ENCODE results near the gene GET4.

The GET4 gene

DNA sequence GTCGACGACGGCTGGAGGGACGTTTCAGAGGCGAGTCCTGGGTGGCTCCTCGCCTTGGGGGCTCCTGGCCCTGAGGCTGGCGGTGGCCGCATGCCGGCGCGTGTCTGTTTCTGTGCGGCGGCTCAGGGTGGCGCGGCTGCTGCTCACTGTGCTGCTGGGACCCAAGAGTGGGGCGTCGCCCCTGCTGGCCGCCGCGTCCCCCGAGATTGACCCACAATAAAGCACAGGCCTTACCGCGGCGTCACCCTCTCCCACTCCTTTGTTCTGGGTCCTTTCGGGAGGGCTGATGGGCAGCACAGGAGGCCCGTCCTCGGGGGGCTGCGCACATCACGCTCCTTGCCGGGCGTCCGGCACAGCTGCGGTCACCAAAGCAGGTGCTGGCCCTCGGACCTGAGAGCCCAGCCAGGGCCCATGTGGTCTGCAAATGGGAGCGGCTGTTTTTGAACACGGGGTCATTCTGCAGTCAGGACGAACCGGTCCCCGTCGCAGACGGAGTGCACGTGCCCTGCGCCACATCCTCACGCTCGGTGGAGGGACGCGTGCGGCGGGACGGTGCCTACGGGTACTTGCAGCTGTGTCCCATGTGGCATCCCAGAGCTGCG, 19.2 kb downstream of the GET4 start:
- no peak for TF ChIP-seq EZH2 (IDR thresholded peaks at IDR 0.05; ENCODE audit: borderline replicate concordance, low read length)
- Histone ChIP-seq H3K4me1 (ENCODE audit: insufficient read depth, low read length, severe bottlenecking) (no peaks in the 10 kb centered on the region), H3K9me3 (ENCODE audit: low read length) (no peaks in the 10 kb centered on the region), H3K27me3 (ENCODE audit: insufficient read depth, low read length) (no peaks in the 10 kb centered on the region), H3F3A (ENCODE audit: insufficient read depth, low read length) (no peaks in the 10 kb centered on the region), H3K79me2 (ENCODE audit: insufficient read depth, low read length) (no peaks in the 10 kb centered on the region), H3K4me2 (ENCODE audit: low read length) (no peak overlapping the region), H2AFZ (ENCODE audit: low read length) (no peak overlapping the region), H3K9ac (ENCODE audit: low read length) (no peak overlapping the region), H4K20me1 (ENCODE audit: insufficient read depth, low read length) (no peaks in the 10 kb centered on the region), H3K4me3 (ENCODE audit: low read depth, low read length, poor library complexity, severe bottlenecking) (no peak overlapping the region), H3K9me2 (ENCODE audit: low read depth, low read length) (no peaks in the 10 kb centered on the region), H3K36me3 (ENCODE audit: insufficient read depth, low read length) (peaks cover 61% of the 10 kb centered on the region), H3K27ac (ENCODE audit: low read depth, low read length, poor library complexity, severe bottlenecking) (no peak overlapping the region)

DNA sequence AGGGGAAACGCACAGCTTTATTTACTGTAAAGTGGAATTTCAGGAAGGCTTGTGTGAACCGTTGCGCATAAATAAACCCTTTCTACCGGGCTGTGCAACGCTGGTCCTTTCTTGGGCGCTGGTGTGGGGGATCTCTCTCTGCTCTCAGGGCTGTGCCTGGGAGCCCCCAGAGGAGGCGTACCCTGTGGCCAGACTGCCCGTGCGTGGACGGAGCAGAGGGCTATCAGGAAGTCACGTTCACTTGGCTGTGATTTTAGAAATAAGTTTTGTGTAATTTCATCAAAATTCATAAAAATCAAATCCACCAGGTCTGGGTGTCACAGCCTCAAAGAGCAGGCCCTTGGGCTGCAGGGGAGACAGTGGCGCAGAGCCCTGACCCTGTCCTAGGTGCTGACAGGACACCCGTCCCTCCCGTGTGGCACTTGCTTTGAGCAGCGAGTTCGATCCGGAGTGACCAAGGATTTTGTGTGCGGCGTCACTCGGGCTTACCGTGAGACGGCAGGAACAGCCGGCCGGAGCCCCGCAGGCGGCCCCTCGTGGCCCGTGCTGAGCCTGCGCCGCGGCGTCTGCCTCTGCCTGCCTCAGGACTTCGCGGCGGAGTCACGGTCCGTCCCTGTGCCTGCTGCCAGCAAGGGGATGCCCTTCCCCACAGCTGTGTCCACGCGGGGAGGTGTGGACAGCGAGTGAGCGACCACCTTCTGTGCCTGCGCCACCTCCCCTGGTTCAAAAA, 20.2 kb downstream of the GET4 start:
- H4K20me1 ChIP-seq (ENCODE audit: insufficient read depth, low read length): no peaks in the 10 kb centered on the region
- H3K27ac ChIP-seq (ENCODE audit: low read depth, low read length, poor library complexity, severe bottlenecking): no peak overlapping the region
- no peak overlapping the region for H3K9ac ChIP-seq (ENCODE audit: low read length)
- H3K4me2 ChIP-seq (ENCODE audit: low read length): no peak overlapping the region
- H3K36me3 ChIP-seq (ENCODE audit: insufficient read depth, low read length): peaks cover 51% of the 10 kb centered on the region
- H3F3A ChIP-seq (ENCODE audit: insufficient read depth, low read length): no peaks in the 10 kb centered on the region
- no peaks in the 10 kb centered on the region for H3K27me3 ChIP-seq (ENCODE audit: insufficient read depth, low read length)
- no peaks in the 10 kb centered on the region for H3K79me2 ChIP-seq (ENCODE audit: insufficient read depth, low read length)
- no peaks in the 10 kb centered on the region for H3K9me3 ChIP-seq (ENCODE audit: low read length)
- no peak overlapping the region for H3K4me3 ChIP-seq (ENCODE audit: low read depth, low read length, poor library complexity, severe bottlenecking)
- no peaks in the 10 kb centered on the region for H3K9me2 ChIP-seq (ENCODE audit: low read depth, low read length)
- TF ChIP-seq, protein P1, sequence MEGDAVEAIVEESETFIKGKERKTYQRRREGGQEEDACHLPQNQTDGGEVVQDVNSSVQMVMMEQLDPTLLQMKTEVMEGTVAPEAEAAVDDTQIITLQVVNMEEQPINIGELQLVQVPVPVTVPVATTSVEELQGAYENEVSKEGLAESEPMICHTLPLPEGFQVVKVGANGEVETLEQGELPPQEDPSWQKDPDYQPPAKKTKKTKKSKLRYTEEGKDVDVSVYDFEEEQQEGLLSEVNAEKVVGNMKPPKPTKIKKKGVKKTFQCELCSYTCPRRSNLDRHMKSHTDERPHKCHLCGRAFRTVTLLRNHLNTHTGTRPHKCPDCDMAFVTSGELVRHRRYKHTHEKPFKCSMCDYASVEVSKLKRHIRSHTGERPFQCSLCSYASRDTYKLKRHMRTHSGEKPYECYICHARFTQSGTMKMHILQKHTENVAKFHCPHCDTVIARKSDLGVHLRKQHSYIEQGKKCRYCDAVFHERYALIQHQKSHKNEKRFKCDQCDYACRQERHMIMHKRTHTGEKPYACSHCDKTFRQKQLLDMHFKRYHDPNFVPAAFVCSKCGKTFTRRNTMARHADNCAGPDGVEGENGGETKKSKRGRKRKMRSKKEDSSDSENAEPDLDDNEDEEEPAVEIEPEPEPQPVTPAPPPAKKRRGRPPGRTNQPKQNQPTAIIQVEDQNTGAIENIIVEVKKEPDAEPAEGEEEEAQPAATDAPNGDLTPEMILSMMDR (IDR thresholded peaks at IDR 0.05; ENCODE audit: low read length): no peak
- no peak for TF ChIP-seq EZH2 (IDR thresholded peaks at IDR 0.05; ENCODE audit: borderline replicate concordance, low read length)
- no peaks in the 10 kb centered on the region for H3K4me1 ChIP-seq (ENCODE audit: insufficient read depth, low read length, severe bottlenecking)
- H2AFZ ChIP-seq (ENCODE audit: low read length): no peak overlapping the region

DNA sequence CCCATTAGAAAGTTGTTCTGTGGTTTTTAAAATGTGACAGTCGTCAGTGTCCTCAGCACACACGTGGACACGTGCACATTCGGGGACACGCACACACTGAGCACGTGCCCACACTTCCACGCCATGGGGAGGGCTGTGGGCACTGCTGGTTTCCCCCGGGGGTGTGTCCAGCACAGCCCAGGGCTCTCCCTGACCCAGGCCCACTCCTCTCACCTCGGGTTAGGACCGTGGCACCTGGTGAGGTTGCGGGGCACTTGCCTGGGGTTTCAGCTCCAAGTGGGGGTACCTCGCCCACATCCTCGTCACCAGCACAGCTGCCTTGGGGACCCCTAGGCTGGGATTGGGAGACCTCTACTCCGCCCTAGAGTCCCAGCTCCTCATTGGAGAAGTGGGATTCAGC, 20.7 kb downstream of the GET4 start:
- Histone ChIP-seq H3K27ac (ENCODE audit: low read depth, low read length, poor library complexity, severe bottlenecking) (no peak overlapping the region), H3K4me2 (ENCODE audit: low read length) (no peak overlapping the region), H3K9me2 (ENCODE audit: low read depth, low read length) (no peaks in the 10 kb centered on the region), H3K4me1 (ENCODE audit: insufficient read depth, low read length, severe bottlenecking) (no peaks in the 10 kb centered on the region), H3K27me3 (ENCODE audit: insufficient read depth, low read length) (no peaks in the 10 kb centered on the region), H2AFZ (ENCODE audit: low read length) (no peak overlapping the region), H3K9ac (ENCODE audit: low read length) (no peak overlapping the region), H3K79me2 (ENCODE audit: insufficient read depth, low read length) (no peaks in the 10 kb centered on the region), H3K9me3 (ENCODE audit: low read length) (no peaks in the 10 kb centered on the region), H4K20me1 (ENCODE audit: insufficient read depth, low read length) (no peaks in the 10 kb centered on the region), H3F3A (ENCODE audit: insufficient read depth, low read length) (no peaks in the 10 kb centered on the region), H3K36me3 (ENCODE audit: insufficient read depth, low read length) (peaks cover 46% of the 10 kb centered on the region), H3K4me3 (ENCODE audit: low read depth, low read length, poor library complexity, severe bottlenecking) (no peak overlapping the region)
- TF ChIP-seq EZH2 (IDR thresholded peaks at IDR 0.05; ENCODE audit: borderline replicate concordance, low read length): no peak
- TF ChIP-seq, protein P1 (IDR thresholded peaks at IDR 0.05; ENCODE audit: low read length): no peak

Data from OCI-LY1 (cell line).